Adrenal gland (tissue), 12 donors: ENCODE measurements around the gene METTL2B. TPM values are rescaled to one million over a fixed set of nuclear protein-coding genes. Genes with fewer than 3 reads are reported as not detected.
"Not testable (repeated sequence)": the region's sequence is repeated elsewhere in the genome, so short reads cannot be mapped to it uniquely, and the experiment has no call there.

Experiments used
- DNase-seq, 7 donors: peaks; one replicate each; pipeline ENCODE4 v3.0.0-alpha.2; 2019 to 2020
- H3K27ac ChIP-seq, 5 donors: fragments of 200-600 bp; sonication (generic) in 4 of 5; 1 replicate in 3 of 5; 2 replicates in 2 of 5; pipeline versions ENCODE4 v1.5.1 to v1.8.0; 2016 to 2020; ENCODE audit warnings: mild to moderate bottlenecking in 1 of 5
- H3K27me3 ChIP-seq: fragments of 200-600 bp; 2 replicates; pipeline ENCODE4 v1.8.0; 2021
- H3K36me3 ChIP-seq, 2 donors: fragments of 200-600 bp; replicated peaks in 1 of 2; 1 replicate in 1 of 2; 2 replicates in 1 of 2; pipeline versions ENCODE4 v1.5.1 to v1.8.0; 2018 to 2022
- H3K4me1 ChIP-seq, 2 donors: fragments of 200-600 bp; replicated peaks in 1 of 2; 1 replicate in 1 of 2; 2 replicates in 1 of 2; pipeline versions ENCODE4 v1.5.1 to v1.8.0; 2018 to 2021
- H3K4me3 ChIP-seq, 4 donors: fragments of 200-600 bp; sonication (generic) in 3 of 4; one replicate each; pipeline ENCODE4 v1.5.1; 2016 to 2018
- H3K9me3 ChIP-seq, 3 donors: fragments of 200-600 bp; sonication (generic) in 1 of 3; replicated peaks in 1 of 3; 1 replicate in 2 of 3; 2 replicates in 1 of 3; pipeline versions ENCODE4 v1.5.1 to v1.8.0; 2016 to 2021
- POLR2A ChIP-seq, 2 donors: fragments of 450-650 bp; IDR thresholded peaks; one replicate each; pipeline ENCODE4 v1.6.1; 2017; ENCODE audit warnings: antibody characterized with exemption in 2 of 2, mild to moderate bottlenecking in 2 of 2, moderate library complexity in 1 of 2
- WGBS, 4 donors: extraction: QIAGEN DNeasy Blood & Tissue Kit in 2 of 4; methylation state at CpG; one replicate each; pipeline versions ENCODE4 v1.1.5 to v1.1.7; 2013 to 2017; 5-methylcytosine and 5-hydroxymethylcytosine counted together
- intact Hi-C, 2 donors: fragments of 100-400 bp; cut with DNase I; formaldehyde crosslinking; loops; one replicate each; pipeline versions ENCODE4 v1.14.1 to v1.15.0; 2022 to 2023
- polyA plus RNA-seq, 3 donors: library from polyadenylated mRNA; stranded (reverse); fragments of 200-250 nt in 2 of 3; fragments of 350-450 nt in 1 of 3; fragmentation: Illumina TruSeq in 1 of 3; extraction: RNeasy Lipid Tissue Mini Kit (QIAGEN cat#74804) in 1 of 3; gene quantifications; one replicate each; pipeline ENCODE4 v1.2.3, GENCODE V29; 2013 to 2014
- small RNA-seq, 2 donors: library from RNA; depleted of rRNA; stranded (forward); fragments of <200 nt; gene quantifications; one replicate each; pipeline ENCODE3, GENCODE V24; 2016
- total RNA-seq, 9 donors: library from RNA; depleted of rRNA in 4 of 9; stranded (reverse); fragments of >200 nt in 4 of 9; fragments of 120-200 nt in 1 of 9; fragmentation: NEBNext Ultra II Directional in 1 of 9; extraction: Animal tissue kit (Norgen Biotek cat#: 25700) in 1 of 9; gene quantifications; one replicate each; pipeline versions ENCODE4 v1.1.0 to v1.2.4, GENCODE V29; 2013 to 2023
- TF ChIP-seq, protein P1 (sequence below), 6 experiments: fragments of 450-650 bp in 4 of 6; fragments of 200-600 bp in 2 of 6; sonication (generic) in 1 of 6; IDR thresholded peaks; 1 replicate in 5 of 6; 2 replicates in 1 of 6; pipeline versions ENCODE4 v1.5.1 to v1.8.0; 2016 to 2021; ENCODE audit warnings: antibody characterized with exemption in 6 of 6, mild to moderate bottlenecking in 2 of 6, moderate library complexity in 1 of 6
- donor health status: healthy with polysubstance abuse.
- donor health status: Bipolar disorder and iron deficiency.
- donor health status: DM: yes; HTN: yes; CAD: no.
- donor health status: DM: no; HTN: no; CAD: no.
- donor health status: DM: no; HTN: no; CAD: no.
- donor health status: DM: yes; HTN: yes; CAD: no.

The METTL2B gene
- total and polyA plus RNA-seq, 12 donors, result 7.1 to 35.9 (median 25.6) TPM

DNA sequence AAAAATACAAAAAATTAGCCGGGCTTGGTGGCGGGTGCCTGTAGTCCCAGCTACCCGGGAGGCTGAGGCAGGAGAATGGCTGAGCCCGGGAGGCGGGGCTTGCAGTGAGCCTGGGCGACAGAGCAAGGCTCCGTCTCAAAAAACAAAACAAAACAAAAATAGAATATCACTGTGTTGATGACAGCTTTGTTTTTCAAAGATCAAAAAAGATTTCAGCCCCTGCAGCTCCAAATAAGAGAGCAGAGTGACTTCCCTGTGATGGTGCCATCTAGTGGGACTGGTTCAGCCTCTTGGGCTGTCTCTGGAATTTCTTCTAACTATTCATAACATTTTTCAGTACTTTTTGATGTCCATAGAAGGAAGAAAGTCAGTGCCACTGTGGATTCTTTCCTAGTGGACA is 60.9 kb downstream of the METTL2B start:
- intact Hi-C loops, H3K36me3 ChIP-seq, H3K27me3 ChIP-seq, H3K9me3 ChIP-seq, H3K4me3 ChIP-seq: not testable (repeated sequence)
- Histone ChIP-seq H3K27ac (peak overlapping the region in 3 of 5 donors; percentile 9 to 44 (median 19)), H3K4me1 (peaks cover 5 to 35% of the 10 kb centered on the region in 2 donors)
- peak in 1 of 7 donors; percentile 54 for DNase-seq
- TF ChIP-seq, protein P1, sequence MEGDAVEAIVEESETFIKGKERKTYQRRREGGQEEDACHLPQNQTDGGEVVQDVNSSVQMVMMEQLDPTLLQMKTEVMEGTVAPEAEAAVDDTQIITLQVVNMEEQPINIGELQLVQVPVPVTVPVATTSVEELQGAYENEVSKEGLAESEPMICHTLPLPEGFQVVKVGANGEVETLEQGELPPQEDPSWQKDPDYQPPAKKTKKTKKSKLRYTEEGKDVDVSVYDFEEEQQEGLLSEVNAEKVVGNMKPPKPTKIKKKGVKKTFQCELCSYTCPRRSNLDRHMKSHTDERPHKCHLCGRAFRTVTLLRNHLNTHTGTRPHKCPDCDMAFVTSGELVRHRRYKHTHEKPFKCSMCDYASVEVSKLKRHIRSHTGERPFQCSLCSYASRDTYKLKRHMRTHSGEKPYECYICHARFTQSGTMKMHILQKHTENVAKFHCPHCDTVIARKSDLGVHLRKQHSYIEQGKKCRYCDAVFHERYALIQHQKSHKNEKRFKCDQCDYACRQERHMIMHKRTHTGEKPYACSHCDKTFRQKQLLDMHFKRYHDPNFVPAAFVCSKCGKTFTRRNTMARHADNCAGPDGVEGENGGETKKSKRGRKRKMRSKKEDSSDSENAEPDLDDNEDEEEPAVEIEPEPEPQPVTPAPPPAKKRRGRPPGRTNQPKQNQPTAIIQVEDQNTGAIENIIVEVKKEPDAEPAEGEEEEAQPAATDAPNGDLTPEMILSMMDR (IDR thresholded peaks at IDR 0.05), result peak in 4 of 6 experiments; percentile 12 to 49 (median 22)
- 30 to 47% (median 41%) methylated on average over 7 of the region's 7 CpGs for WGBS, 4 donors

DNA sequence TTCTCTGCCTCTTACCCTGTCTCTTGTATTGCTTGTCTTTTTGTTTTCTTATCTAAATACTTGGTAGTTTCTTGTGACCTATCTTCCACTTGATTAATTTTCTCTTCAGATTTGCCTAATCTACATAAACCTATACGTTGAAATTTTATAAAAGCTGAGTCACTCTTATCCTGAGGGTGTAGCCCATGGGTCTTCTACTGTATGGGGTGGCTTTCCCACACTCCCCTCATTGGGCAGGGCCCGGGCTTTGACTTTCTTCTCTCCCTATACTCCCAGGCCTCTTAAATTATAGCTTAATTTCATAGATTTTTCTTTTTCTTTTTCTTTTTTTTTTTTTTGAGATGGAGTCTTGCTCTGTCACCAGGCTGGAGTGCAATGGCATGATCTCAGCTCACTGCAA is 66.0 kb downstream of the METTL2B start:
- not testable (repeated sequence) for H3K9me3 ChIP-seq, H3K27ac ChIP-seq, H3K4me1 ChIP-seq, H3K27me3 ChIP-seq, H3K4me3 ChIP-seq
- intact Hi-C loops, result loop anchor here in 1 of 2 donors (5.0 kb wide), 1 partner anchor 70 kb away; no protein-coding TSS in a partner anchor
- peak in 1 of 7 donors; percentile 23 for DNase-seq
- 78 to 87% (median 82%) methylated on average over 2 of the region's 2 CpGs for WGBS, 4 donors
- peaks cover 0 to 16% of the 10 kb centered on the region in 2 donors for H3K36me3 ChIP-seq

DNA sequence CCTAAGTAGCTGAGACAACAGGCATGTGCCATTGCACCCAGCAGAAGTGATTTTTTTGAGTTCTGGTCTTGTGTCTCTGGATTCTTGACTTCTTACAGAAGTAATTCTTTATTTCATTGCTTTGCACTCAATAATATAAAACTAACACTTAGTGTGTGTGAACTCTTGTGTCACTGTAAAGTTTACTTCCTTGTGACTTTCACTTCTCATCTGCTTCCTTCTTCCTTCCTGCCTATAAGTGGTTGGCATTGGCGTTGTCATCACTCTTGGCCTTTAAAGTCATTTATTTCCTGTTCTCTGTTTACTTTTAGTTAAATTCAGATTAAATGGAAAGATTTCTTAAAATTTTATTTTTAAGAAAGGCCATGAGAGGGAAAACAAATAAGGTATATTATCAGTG is 66.8 kb downstream of the METTL2B start:
- WGBS, 4 donors, result 44 to 92% (median 69%) methylated on average over 1 of the region's 1 CpG
- not testable (repeated sequence) for H3K4me3 ChIP-seq

DNA sequence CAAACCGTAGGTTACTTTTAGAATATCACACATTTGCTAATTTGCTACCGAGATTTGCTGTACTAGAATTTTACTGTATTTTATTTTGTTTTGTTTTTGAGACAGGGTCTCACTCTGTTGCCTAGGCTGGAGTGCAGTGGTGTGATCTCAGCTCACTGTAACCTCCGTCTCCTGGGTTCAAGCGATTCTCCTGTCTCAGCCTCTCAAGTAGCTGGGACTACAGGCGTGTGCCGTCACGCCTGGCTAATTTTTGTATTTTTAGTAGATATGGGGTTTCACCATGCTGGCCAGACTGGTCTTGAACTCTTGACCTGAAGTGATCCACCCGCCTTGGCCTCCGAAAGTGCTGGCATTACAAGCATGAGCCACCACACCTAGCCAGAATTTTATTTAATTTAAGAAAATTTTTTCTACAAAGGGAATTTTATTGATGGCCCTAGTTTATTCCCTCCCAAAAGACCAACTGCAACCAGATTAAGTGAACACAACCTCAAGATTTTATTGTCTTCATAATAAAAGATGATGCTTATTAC is 69.8 kb downstream of the METTL2B start:
- H3K36me3 ChIP-seq, result peaks cover 0 to 12% of the 10 kb centered on the region in 2 donors
- H3K4me1 ChIP-seq, H3K9me3 ChIP-seq, H3K27ac ChIP-seq, intact Hi-C loops, H3K27me3 ChIP-seq, H3K4me3 ChIP-seq: not testable (repeated sequence)
- DNase-seq, result peak in 1 of 7 donors; percentile 25
- WGBS, 4 donors, result 94 to 96% (median 96%) methylated on average over 9 of the region's 9 CpGs

More for the DNA sequence above, 66.8 kb downstream of the METTL2B start:
- not testable (repeated sequence) for H3K27ac ChIP-seq, DNase-seq, H3K4me1 ChIP-seq, H3K27me3 ChIP-seq, H3K9me3 ChIP-seq
- H3K36me3 ChIP-seq, result peaks cover 0 to 16% of the 10 kb centered on the region in 2 donors
- intact Hi-C loops, result loop anchor here in 1 of 2 donors (5.0 kb wide), 1 partner anchor 71 kb away; no protein-coding TSS in a partner anchor

DNA sequence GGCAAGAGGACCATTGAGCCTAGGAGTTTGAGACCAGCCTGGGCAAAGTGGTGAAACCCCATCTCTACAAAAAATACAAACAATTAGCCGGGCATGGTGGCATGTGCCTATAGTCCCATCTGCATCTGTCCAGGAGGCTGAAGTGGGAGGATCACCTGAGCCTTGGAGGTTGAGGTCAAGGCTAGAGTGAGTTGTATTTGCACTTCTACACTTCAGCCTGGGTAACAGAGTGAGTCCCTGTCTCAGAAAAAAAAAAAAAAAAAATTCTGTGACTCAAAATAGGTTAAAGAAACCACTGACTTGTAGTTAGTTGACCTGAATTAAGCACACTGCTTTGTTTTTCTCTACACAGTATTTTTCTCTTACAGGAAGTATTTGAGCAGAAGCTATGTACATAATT is 74.4 kb downstream of the METTL2B start:
- WGBS, 4 donors, result 68 to 90% (median 87%) methylated on average over 1 of the region's 1 CpG
- Histone ChIP-seq H3K27me3 (no peaks in the 10 kb centered on the region), H3K9me3 (no peaks in the 10 kb centered on the region), H3K27ac (no peak overlapping the region), H3K4me1 (no peaks in the 10 kb centered on the region), H3K4me3 (no peak overlapping the region), H3K36me3 (peaks cover 0 to 5% of the 10 kb centered on the region in 2 donors)
- TF ChIP-seq POLR2A (IDR thresholded peaks at IDR 0.05), result no peak
- TF ChIP-seq, protein P1 (IDR thresholded peaks at IDR 0.05), result no peak
- intact Hi-C loops, result no loop called here
- DNase-seq, result peak in 1 of 7 donors; percentile 20

DNA sequence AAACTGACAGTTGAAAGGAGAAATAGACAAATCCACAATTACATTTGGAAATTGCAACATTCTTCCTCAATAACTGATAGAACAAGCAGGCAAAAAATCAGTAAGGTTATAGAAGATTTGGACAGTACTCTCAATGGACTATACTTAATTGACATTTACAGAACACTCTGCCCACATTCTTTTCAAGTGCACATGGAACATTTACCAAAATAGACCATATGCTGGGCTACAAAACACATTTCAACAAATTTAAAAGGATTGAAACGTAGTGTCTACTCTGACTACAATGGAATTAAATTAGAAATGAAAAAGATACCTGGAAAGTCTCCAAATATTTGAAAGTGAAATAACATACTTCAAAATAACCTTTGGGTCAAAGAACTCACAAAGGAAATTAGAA is 77.8 kb downstream of the METTL2B start:
- H3K9me3 ChIP-seq, DNase-seq, H3K4me3 ChIP-seq, H3K4me1 ChIP-seq, intact Hi-C loops, H3K36me3 ChIP-seq, H3K27me3 ChIP-seq, H3K27ac ChIP-seq: not testable (repeated sequence)
- 23 to 41% (median 32%) methylated on average over 1 of the region's 1 CpG for WGBS, 4 donors

Small RNA genes within 50 kb of the gene (small RNA-seq; reads per million reads assigned to genes)
- 0 reads per million in 2 donors for gene AC010655.1
- 0 reads per million in 2 donors for gene AC010655.2
- gene RF00017, result 0 reads per million in 2 donors
- gene RNU7-54P, result 0 reads per million in 2 donors

Other genes starting within 250 kb of the METTL2B start
- under 1 TPM in 6 of 9 donors, not detected in 3; under 0.01 to 0.98 (median 0.56) TPM for gene LEP, start 235.5 kb upstream of the METTL2B start, total RNA-seq
- gene LEP, start 235.5 kb upstream of the METTL2B start, polyA plus RNA-seq, result under 1 TPM; 0.05 to 0.61 (median 0.16) TPM
- 10 to 100 TPM in 8 of 9 donors, 1 to 10 TPM in 1; 8.0 to 30.6 (median 22.3) TPM for gene RBM28, start 132.8 kb upstream of the METTL2B start, total RNA-seq
- gene RBM28, start 132.8 kb upstream of the METTL2B start, polyA plus RNA-seq, result 10 to 100 TPM; 29.2 to 61.3 (median 55.5) TPM
- gene PRRT4, start 115.1 kb upstream of the METTL2B start, total RNA-seq, result 1 to 10 TPM in 4 of 9 donors, under 1 TPM in 4, not detected in 1; 0.23 to 1.3 (median 0.97) TPM
- gene PRRT4, start 115.1 kb upstream of the METTL2B start, polyA plus RNA-seq, result 1 to 10 TPM in 2 of 3 donors, under 1 TPM in 1; 0.40 to 7.7 (median 7.5) TPM
- 10 to 100 TPM; 22.0 to 52.4 (median 32.4) TPM for gene IMPDH1, start 66.8 kb upstream of the METTL2B start, total RNA-seq
- gene IMPDH1, start 66.8 kb upstream of the METTL2B start, polyA plus RNA-seq, result 10 to 100 TPM; 11.8 to 35.3 (median 33.5) TPM
- gene HILPDA, start 20.9 kb upstream of the METTL2B start, total RNA-seq, result 10 to 100 TPM in 1 of 9 donors, 1 to 10 TPM in 8; 3.0 to 15.5 (median 6.9) TPM
- 10 to 100 TPM in 1 of 3 donors, 1 to 10 TPM in 2; 4.1 to 16.0 (median 8.0) TPM for gene HILPDA, start 20.9 kb upstream of the METTL2B start, polyA plus RNA-seq
- 1 to 10 TPM in 7 of 9 donors, under 1 TPM in 2; 0.28 to 3.8 (median 2.0) TPM for gene GARIN1A, start 195.5 kb downstream of the METTL2B start, total RNA-seq
- gene GARIN1A, start 195.5 kb downstream of the METTL2B start, polyA plus RNA-seq, result 1 to 10 TPM; 2.1 to 6.4 (median 4.8) TPM